CD4-positive, CD25-positive, alpha-beta regulatory T cell (primary cell): ENCODE measurements around the gene SET. TPM values are rescaled to one million over a fixed set of nuclear protein-coding genes. Genes with fewer than 3 reads are reported as not detected.

ENCODE experiments used
- ATAC-seq, 2 donors: fragments of 150-1000 bp; cut with Tn5 transposase; one replicate each; pipeline ENCODE4 v1.10.0; 2021; ENCODE audit warnings: low read depth in 2 of 2, moderate number of reproducible peaks in 2 of 2, moderate library complexity in 1 of 2
- DNase-seq, 3 donors: peaks; one replicate each; pipeline versions ENCODE4 v3.0.0 to v3.0.0-alpha.2; 2012 to 2022; ENCODE audit warnings: mixed read lengths in 1 of 3
- H3K27ac ChIP-seq: one replicate; pipeline ENCODE4 v1.7.0; 2013; ENCODE audit warnings: mild to moderate bottlenecking, low read length; ENCODE audit not compliant: insufficient read depth, poor library complexity, severe bottlenecking
- H3K27me3 ChIP-seq: one replicate; pipeline ENCODE4 v1.7.0; 2013; ENCODE audit warnings: low read length; ENCODE audit not compliant: control insufficient read depth, insufficient read depth
- H3K36me3 ChIP-seq: one replicate; pipeline ENCODE4 v1.7.0; 2013; ENCODE audit warnings: mild to moderate bottlenecking, low read length, moderate library complexity; ENCODE audit not compliant: control insufficient read depth, insufficient read depth
- H3K4me1 ChIP-seq: 2 replicates; pipeline ENCODE4 v1.7.0; 2013; ENCODE audit warnings: mild to moderate bottlenecking, low read length; ENCODE audit not compliant: insufficient read depth, control insufficient read depth, poor library complexity, severe bottlenecking
- H3K4me3 ChIP-seq: one replicate; pipeline ENCODE4 v1.7.0; 2013; ENCODE audit warnings: low read depth, mild to moderate bottlenecking, low read length, moderate library complexity
- H3K9me3 ChIP-seq, 2 experiments: 1 replicate in 1 of 2; 2 replicates in 1 of 2; pipeline ENCODE4 v1.7.0; 2013; ENCODE audit warnings: low read length in 2 of 2, mild to moderate bottlenecking in 1 of 2, moderate library complexity in 1 of 2; ENCODE audit not compliant: control insufficient read depth in 2 of 2
- H3K27ac Mint-ChIP-seq, 3 donors: one replicate each; pipeline ENCODE4 v1.8.0; 2020 to 2022; ENCODE audit warnings: mild to moderate bottlenecking in 3 of 3, mixed read lengths in 3 of 3, moderate library complexity in 2 of 3
- H3K27me3 Mint-ChIP-seq: one replicate; pipeline ENCODE4 v1.8.0; 2022; ENCODE audit warnings: mild to moderate bottlenecking, mixed read lengths
- H3K36me3 Mint-ChIP-seq: one replicate; pipeline ENCODE4 v1.8.0; 2020; ENCODE audit warnings: mixed read lengths
- H3K4me1 Mint-ChIP-seq, 4 donors: one replicate each; pipeline ENCODE4 v1.8.0; 2020 to 2022; ENCODE audit warnings: mixed read lengths in 4 of 4, mild to moderate bottlenecking in 1 of 4
- H3K4me3 Mint-ChIP-seq, 4 donors: one replicate each; pipeline ENCODE4 v1.8.0; 2020 to 2022; ENCODE audit warnings: mild to moderate bottlenecking in 4 of 4, mixed read lengths in 4 of 4, moderate library complexity in 3 of 4
- H3K9me3 Mint-ChIP-seq, 7 donors: one replicate each; pipeline ENCODE4 v1.8.0; 2020 to 2022; ENCODE audit warnings: mixed read lengths in 7 of 7, mild to moderate bottlenecking in 3 of 7, moderate library complexity in 2 of 7
- polyA plus RNA-seq, 4 donors: library from polyadenylated mRNA; unstranded; fragments of 300-500 nt; fragmentation: Illumina TruSeq; gene quantifications; one replicate each; pipeline ENCODE4 v1.2.3, GENCODE V29; 2021
- total RNA-seq: library from RNA; stranded (reverse); gene quantifications from one replicate; pipeline ENCODE4 v1.2.3, GENCODE V29; 2022

The SET gene
- total and polyA plus RNA-seq, 5 donors from 2014 or later: 123 to 226 (median 159) TPM

DNA sequence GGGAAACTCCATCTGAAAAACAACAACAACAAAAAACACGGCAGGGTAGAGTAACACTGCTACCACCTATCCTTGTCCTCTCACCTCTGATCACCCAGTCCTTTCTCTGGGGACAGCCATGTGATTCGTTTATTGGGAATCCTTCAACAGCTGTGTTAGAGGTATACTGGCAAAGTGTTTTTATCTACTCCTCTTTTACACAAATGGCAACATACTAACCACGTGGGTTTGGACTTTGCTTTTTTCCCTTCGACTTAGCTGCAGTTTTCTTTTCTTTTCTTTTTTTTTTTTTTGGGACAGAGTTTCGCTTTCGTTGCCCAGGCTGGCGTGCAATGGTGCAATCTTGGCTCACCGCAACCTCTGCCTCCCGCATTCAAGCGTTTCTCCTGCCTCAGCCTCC is 11.2 kb upstream of the SET start:
- ATAC-seq: no peak
- no peak overlapping the region for H3K4me3 Mint-ChIP-seq
- H3K27ac Mint-ChIP-seq: no peak overlapping the region
- Histone ChIP-seq H3K27ac (no peak overlapping the region), H3K9me3 (no peaks in the 10 kb centered on the region), H3K36me3 (no peaks in the 10 kb centered on the region), H3K4me1 (no peaks in the 10 kb centered on the region), H3K4me3 (no peak overlapping the region), H3K27me3 (no peaks in the 10 kb centered on the region)
- no peak for DNase-seq
- H3K36me3 Mint-ChIP-seq: peaks cover 3% of the 10 kb centered on the region
- no peaks in the 10 kb centered on the region for H3K9me3 Mint-ChIP-seq
- H3K4me1 Mint-ChIP-seq: peaks cover 0 to 7% (median 3%) of the 10 kb centered on the region in 4 donors
- H3K27me3 Mint-ChIP-seq: no peaks in the 10 kb centered on the region

DNA sequence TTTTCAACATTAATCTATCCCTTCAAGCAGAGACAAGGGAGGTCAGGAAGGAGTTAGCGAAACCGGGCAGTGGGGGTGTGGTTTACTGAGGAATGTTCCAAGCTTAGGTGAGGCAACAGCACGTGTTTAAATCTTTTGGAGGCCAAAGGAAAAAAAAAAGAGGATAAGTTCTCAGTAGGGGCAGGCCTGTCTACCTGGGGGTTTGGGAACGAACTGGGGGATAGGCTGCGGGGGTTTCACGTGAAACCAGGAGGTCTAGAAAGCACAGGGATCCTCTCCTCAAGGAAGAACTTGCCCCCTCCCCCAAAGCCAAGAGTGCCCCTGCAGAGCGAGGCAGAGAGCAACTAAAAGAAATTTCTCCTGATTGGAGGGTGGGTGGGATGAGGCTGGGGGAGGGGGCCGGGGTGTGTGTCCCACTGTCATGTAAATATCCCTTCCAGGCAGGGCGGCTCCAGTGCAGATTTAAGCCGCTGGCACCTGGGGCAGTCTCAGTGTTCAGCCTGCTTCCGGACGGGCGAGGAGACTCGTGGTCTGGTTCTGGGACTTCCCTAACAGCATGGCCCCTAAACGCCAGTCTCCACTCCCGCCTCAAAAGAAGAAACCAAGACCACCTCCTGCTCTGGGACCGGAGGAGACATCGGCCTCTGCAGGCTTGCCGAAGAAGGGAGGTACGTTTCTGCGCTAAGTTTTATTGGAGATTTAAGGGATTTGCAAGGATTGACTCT is 5.5 kb upstream of the SET start:
- ATAC-seq (no peak), DNase-seq (peak in 1 of 3 donors; percentile 55)
- Mint-ChIP-seq H3K27ac (peak overlapping the region; percentile 94 to 100 (median 97)), H3K27me3 (peaks cover 4% of the 10 kb centered on the region), H3K4me1 (peaks cover 12 to 61% (median 38%) of the 10 kb centered on the region in 4 donors), H3K4me3 (peak overlapping the region; percentile 93 to 100 (median 98)), H3K36me3 (no peaks in the 10 kb centered on the region), H3K9me3 (no peaks in the 10 kb centered on the region)
- H3K4me1 ChIP-seq: peaks cover 50% of the 10 kb centered on the region
- H3K36me3 ChIP-seq: no peaks in the 10 kb centered on the region
- H3K27me3 ChIP-seq: no peaks in the 10 kb centered on the region
- H3K27ac ChIP-seq: peak overlapping the region; percentile 83
- no peaks in the 10 kb centered on the region for H3K9me3 ChIP-seq
- H3K4me3 ChIP-seq: peak overlapping the region; percentile 92

DNA sequence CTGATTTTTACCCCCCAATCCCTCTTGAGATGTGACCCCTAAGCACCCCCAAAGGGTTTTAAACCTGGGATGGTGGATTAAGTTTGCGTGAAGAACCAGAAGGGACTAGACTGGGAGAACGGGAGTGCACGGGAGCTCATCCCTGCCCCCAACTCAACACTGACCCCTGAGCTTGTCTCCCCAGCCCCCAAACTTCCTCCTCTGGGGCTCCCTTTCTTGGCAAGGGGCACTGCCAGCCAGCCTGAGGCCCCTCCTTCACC is 5.0 kb upstream of the SET start:
- H3K9me3 ChIP-seq: no peaks in the 10 kb centered on the region
- no peak for DNase-seq
- Mint-ChIP-seq H3K27me3 (peaks cover 5% of the 10 kb centered on the region), H3K4me1 (peaks cover 13 to 62% (median 38%) of the 10 kb centered on the region in 4 donors), H3K27ac (peak overlapping the region; percentile 94 to 100 (median 97)), H3K36me3 (no peaks in the 10 kb centered on the region), H3K9me3 (no peaks in the 10 kb centered on the region), H3K4me3 (peak overlapping the region; percentile 93 to 100 (median 98))
- H3K4me3 ChIP-seq: peak overlapping the region; percentile 92
- no peaks in the 10 kb centered on the region for H3K27me3 ChIP-seq
- peak overlapping the region; percentile 83 for H3K27ac ChIP-seq
- ATAC-seq: no peak
- no peaks in the 10 kb centered on the region for H3K36me3 ChIP-seq
- peaks cover 51% of the 10 kb centered on the region for H3K4me1 ChIP-seq

DNA sequence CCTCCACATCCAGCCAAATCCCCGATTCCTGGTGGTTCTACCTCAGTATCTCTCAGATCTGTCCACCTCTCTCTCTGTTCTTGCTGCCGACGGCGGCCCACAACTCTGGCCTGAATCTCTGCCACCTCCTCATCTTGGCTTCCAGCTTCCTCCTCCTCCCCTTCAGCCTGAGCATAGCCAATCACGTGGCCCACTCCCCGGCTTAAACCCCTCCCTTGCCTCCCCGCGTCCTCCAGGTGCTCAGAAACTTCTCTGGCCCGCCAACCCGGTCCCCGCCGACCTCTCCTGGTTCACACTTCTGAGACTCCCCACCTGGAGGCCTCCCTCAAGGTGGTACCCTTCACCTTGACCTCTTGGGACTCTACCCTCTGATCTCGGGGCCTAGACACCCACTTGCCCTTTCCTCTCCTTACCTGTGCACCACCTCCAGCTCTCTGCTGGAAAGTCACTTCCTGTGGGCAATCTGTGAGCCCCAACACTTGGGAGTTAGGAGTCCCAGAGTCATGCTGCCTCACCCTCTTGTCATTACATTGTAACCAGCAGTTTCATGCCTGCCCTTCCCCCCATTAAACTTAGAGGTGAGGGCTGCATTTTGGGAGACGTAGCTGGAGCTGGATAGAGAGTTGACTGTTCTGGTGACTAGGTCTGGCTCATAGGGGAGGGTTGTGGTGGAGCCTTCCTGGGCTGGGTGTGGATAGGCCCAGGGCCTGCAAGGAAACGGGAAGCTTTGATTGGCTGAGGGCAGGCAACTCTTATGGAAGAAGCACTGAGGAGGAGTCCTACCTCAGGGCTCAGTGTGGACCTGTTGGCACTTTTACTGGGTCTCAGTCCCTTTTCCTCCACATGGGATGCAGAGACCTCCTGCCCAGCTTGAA is 4.5 kb upstream of the SET start:
- Histone ChIP-seq H3K36me3 (no peaks in the 10 kb centered on the region), H3K27ac (peak overlapping the region; percentile 83), H3K27me3 (no peaks in the 10 kb centered on the region), H3K4me3 (peak overlapping the region; percentile 92), H3K9me3 (no peaks in the 10 kb centered on the region), H3K4me1 (peaks cover 51% of the 10 kb centered on the region)
- Mint-ChIP-seq H3K4me1 (peaks cover 13 to 62% (median 37%) of the 10 kb centered on the region in 4 donors), H3K4me3 (peak overlapping the region; percentile 93 to 100 (median 98)), H3K27ac (peak overlapping the region; percentile 94 to 100 (median 97)), H3K36me3 (no peaks in the 10 kb centered on the region), H3K9me3 (no peaks in the 10 kb centered on the region), H3K27me3 (peaks cover 5% of the 10 kb centered on the region)
- DNase-seq: peak; percentile 73 to 90 (median 73)
- peak; percentile 42 to 49 for ATAC-seq

DNA sequence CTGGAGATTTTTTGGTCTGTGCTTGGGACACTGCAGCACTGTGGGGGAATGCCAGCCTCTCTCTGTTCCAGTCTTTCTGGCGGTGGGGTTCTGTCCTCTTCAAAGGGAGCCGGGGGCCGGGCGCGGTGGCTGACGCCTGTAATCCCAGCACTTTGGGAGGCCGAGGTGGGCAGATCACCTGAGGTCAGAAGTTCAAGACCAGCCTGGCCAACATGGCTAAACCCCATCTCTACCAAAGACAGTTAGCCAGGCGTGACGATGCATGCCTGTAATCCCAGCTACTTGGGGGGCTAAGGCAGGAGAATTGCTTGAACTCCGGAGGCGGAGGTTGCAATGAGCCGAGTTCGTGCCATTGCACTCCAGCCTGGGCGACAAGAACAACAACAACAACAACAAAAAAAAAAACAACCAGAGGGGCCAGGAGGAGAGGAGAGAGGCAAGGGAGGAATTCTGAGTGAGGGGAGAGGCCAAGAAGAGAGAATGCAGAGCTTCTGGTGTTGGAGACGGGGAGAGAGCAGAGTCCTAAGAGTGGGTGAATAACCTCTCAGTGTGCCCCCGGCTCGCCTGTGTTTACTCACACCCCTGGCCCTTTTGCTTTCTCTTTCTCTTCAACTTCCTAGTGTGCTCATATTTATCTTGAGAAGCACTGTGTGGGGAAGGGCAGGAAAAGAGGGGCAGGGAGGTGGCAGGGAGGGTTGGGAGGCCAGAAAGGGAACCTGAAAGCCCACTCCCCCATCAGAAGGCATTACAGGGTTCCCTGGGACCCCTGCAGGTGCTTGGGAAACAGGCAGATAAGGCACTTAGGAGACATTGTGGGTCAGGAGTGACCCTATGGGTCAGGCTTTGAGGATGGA is 3.2 kb upstream of the SET start:
- no peaks in the 10 kb centered on the region for H3K9me3 Mint-ChIP-seq
- Histone ChIP-seq H3K27ac (peak overlapping the region; percentile 83), H3K9me3 (no peaks in the 10 kb centered on the region), H3K4me1 (peaks cover 59% of the 10 kb centered on the region), H3K4me3 (peak overlapping the region; percentile 92), H3K27me3 (no peaks in the 10 kb centered on the region), H3K36me3 (no peaks in the 10 kb centered on the region)
- H3K27ac Mint-ChIP-seq: peak overlapping the region; percentile 94 to 100 (median 97)
- peaks cover 13 to 67% (median 42%) of the 10 kb centered on the region in 4 donors for H3K4me1 Mint-ChIP-seq
- H3K36me3 Mint-ChIP-seq: peaks cover 4% of the 10 kb centered on the region
- H3K4me3 Mint-ChIP-seq: peak overlapping the region; percentile 93 to 100 (median 98)
- H3K27me3 Mint-ChIP-seq: peaks cover 5% of the 10 kb centered on the region
- peak in 2 of 3 donors; percentile 39 to 79 for DNase-seq
- peak; percentile 13 to 16 for ATAC-seq

DNA sequence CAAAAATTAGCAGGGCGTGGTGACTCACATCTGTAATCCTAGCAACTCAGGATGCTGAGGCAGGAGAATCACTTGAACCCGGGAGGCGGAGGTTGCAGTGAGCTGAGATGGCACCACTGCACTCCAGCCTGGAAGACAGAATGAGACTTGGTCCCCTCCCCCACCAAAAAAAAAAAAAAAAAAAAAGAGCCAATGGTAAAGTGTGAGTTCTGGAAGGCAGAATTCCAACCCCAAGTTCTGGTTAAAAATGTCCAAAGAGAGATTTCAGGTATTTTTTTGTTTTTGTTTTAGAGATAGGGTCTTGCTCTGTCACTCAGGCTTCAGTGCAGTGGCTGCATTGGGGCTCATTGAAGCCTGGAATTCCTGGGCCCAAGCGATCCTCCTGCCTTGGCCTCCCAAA is 1.6 kb upstream of the SET start:
- peaks cover 8% of the 10 kb centered on the region for H3K36me3 ChIP-seq
- H3K27ac ChIP-seq: peak overlapping the region; percentile 91
- H3K4me1 ChIP-seq: peaks cover 66% of the 10 kb centered on the region
- peaks cover 24 to 71% (median 52%) of the 10 kb centered on the region in 4 donors for H3K4me1 Mint-ChIP-seq
- DNase-seq: no peak
- H3K4me3 Mint-ChIP-seq: peak overlapping the region; percentile 57 to 100 (median 96)
- H3K27me3 ChIP-seq: no peaks in the 10 kb centered on the region
- ATAC-seq: no peak
- no peaks in the 10 kb centered on the region for H3K9me3 Mint-ChIP-seq
- no peak overlapping the region for H3K4me3 ChIP-seq
- no peaks in the 10 kb centered on the region for H3K9me3 ChIP-seq
- peaks cover 5% of the 10 kb centered on the region for H3K27me3 Mint-ChIP-seq
- H3K36me3 Mint-ChIP-seq: peaks cover 15% of the 10 kb centered on the region
- H3K27ac Mint-ChIP-seq: peak overlapping the region in 2 of 3 donors; percentile 94 to 97

DNA sequence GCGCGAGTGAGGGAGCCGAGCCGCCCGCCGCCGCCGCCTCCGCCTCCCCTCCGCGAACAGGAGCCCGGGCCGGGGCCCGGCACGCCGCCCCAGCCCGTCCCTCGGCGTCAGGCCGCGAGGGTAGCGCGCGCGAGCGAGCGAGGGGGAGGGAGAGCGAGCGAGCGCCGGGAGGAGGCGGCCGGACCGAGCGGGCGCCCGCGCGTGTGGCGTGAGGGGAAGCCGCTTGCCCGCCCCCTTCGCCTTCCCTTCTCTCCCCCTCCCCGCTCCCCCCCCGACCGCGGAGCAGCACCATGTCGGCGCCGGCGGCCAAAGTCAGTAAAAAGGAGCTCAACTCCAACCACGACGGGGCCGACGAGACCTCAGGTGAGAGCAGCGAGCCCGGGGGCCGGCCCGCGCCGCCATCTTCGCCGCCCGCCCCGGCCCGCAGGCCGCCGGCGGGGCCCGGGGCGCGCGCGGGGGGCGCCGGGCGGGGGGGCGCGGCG is 312 bp downstream of the SET start:
- Mint-ChIP-seq H3K9me3 (no peaks in the 10 kb centered on the region), H3K27me3 (peaks cover 5% of the 10 kb centered on the region), H3K4me3 (peak overlapping the region in 3 of 4 donors; percentile 61 to 93 (median 62)), H3K36me3 (peaks cover 26% of the 10 kb centered on the region), H3K27ac (no peak overlapping the region), H3K4me1 (peaks cover 25 to 67% (median 51%) of the 10 kb centered on the region in 4 donors)
- peak in 1 of 3 donors; percentile 60 for DNase-seq
- H3K4me1 ChIP-seq: peaks cover 51% of the 10 kb centered on the region
- H3K27ac ChIP-seq: peak overlapping the region; percentile 91
- peak; percentile 6 to 13 for ATAC-seq
- no peaks in the 10 kb centered on the region for H3K9me3 ChIP-seq
- no peak overlapping the region for H3K4me3 ChIP-seq
- peaks cover 26% of the 10 kb centered on the region for H3K36me3 ChIP-seq
- H3K27me3 ChIP-seq: no peaks in the 10 kb centered on the region
